Heart right ventricle (tissue), 16 donors: ENCODE measurements around the gene UACA. TPM values are rescaled to one million over a fixed set of nuclear protein-coding genes. Genes with fewer than 3 reads are reported as not detected.
A peak's percentile ranks its signal among the peaks of the same experiment; 100 is the strongest.

Experiments
- ATAC-seq, 8 donors: fragments of 200-7000 bp; cut with Tn5 transposase; one replicate each; pipeline ENCODE4 v1.9.1; 2020; ENCODE audit warnings: mild to moderate bottlenecking in 8 of 8, moderate library complexity in 8 of 8, moderate number of reproducible peaks in 1 of 8
- DNase-seq, 2 donors: peaks; one replicate each; pipeline ENCODE4 v3.0.0-alpha.2; 2020
- H3K27ac ChIP-seq, 10 donors: fragments of 200-600 bp; sonication (generic) in 2 of 10; one replicate each; pipeline versions ENCODE4 v1.5.0 to v1.8.0; 2020 to 2022; ENCODE audit warnings: mild to moderate bottlenecking in 3 of 10
- H3K27me3 ChIP-seq, 7 donors: fragments of 200-600 bp; one replicate each; pipeline ENCODE4 v1.8.0; 2021 to 2022; ENCODE audit warnings: mild to moderate bottlenecking in 2 of 7
- H3K36me3 ChIP-seq, 9 donors: fragments of 200-600 bp; sonication (generic) in 1 of 9; one replicate each; pipeline versions ENCODE4 v1.5.0 to v1.8.0; 2020 to 2022; ENCODE audit warnings: mild to moderate bottlenecking in 2 of 9
- H3K4me1 ChIP-seq, 9 donors: fragments of 200-600 bp; sonication (generic) in 1 of 9; one replicate each; pipeline versions ENCODE4 v1.5.0 to v1.8.0; 2020 to 2022; ENCODE audit warnings: mild to moderate bottlenecking in 4 of 9
- H3K4me3 ChIP-seq, 10 donors: fragments of 200-600 bp; sonication (generic) in 2 of 10; one replicate each; pipeline versions ENCODE4 v1.5.0 to v1.8.0; 2020 to 2022; ENCODE audit warnings: mild to moderate bottlenecking in 7 of 10, moderate library complexity in 2 of 10
- H3K9me3 ChIP-seq, 11 donors: fragments of 200-600 bp in 10 of 11; sonication (generic) in 2 of 11; one replicate each; pipeline versions ENCODE4 v1.5.0 to v1.8.0; 2013 to 2022; ENCODE audit warnings: mild to moderate bottlenecking in 2 of 11, control low read depth in 1 of 11, moderate library complexity in 1 of 11
- WGBS, 2 donors: extraction: QIAGEN DNeasy Blood & Tissue Kit; methylation state at CpG; one replicate each; pipeline ENCODE4 v1.1.7; 2013; ENCODE audit warnings: inconsistent platforms in 1 of 2; 5-methylcytosine and 5-hydroxymethylcytosine counted together
- intact Hi-C, 10 donors: fragments of 100-400 bp; cut with DNase I; formaldehyde crosslinking; loops; one replicate each; pipeline versions ENCODE4 v1.11.1 to v1.14.2; 2022
- polyA plus RNA-seq, 2 donors: library from polyadenylated mRNA; stranded (reverse); fragments of 200-250 nt; gene quantifications; one replicate each; pipeline ENCODE4 v1.2.3, GENCODE V29; 2013
- total RNA-seq, 10 donors: library from RNA; stranded (reverse); fragmentation: NEBNext Ultra II Directional in 3 of 10; extraction: Animal tissue kit (Norgen Biotek cat#: 25700) in 3 of 10; gene quantifications; one replicate each; pipeline versions ENCODE4 v1.2.1 to v1.2.4, GENCODE V29; 2021 to 2023
- TF ChIP-seq, protein P1 (sequence below), 9 donors: fragments of 200-600 bp; sonication (generic) in 2 of 9; IDR thresholded peaks; one replicate each; pipeline versions ENCODE4 v1.5.0 to v1.8.0; 2021 to 2022; ENCODE audit warnings: antibody characterized with exemption in 9 of 9, mild to moderate bottlenecking in 5 of 9, moderate library complexity in 1 of 9
- donor health status: Arrhythmogenic right ventricular cardiomyopathy.
- donor health status: ischemic (EF 13 %, LVEDD 7.1; RV severe dilation, severe dysfunction).
- donor health status: healthy with polysubstance abuse.
- donor health status: DM: no; HTN: yes; CAD: no.
- donor health status: DM: no; HTN: no; CAD: no.
- donor health status: ischemic (EF 25% LVEDD 6.9; RV normal size, moderate dysfunction).
- donor health status: ischemic (EF 25% LVEDD 5.7; RV mildly dilated, moderate dysfunction).
- donor health status: healthy.
- donor health status: DM: yes; HTN: yes; CAD: no.
- donor health status: Ischemic cardiomyopathy.
- donor health status: ischemic (EF 35%, LVEDD 5.7; RV mildly dilated, moderate dysfunction).
- donor health status: nonischemic (EF 11% LVEDD 7.7; RV severe dilation, severe dysfunction).
- donor health status: DM: yes; HTN: yes; CAD: no.
- donor health status: PGD.
- donor health status: ischemic (EF 29% LVEDD 5.4; RV normal size, mild dysfunction).
- donor health status: nonischemic (EF 23%, LVEDD 6.1; RV moderate dilation, normal function).

Gene UACA
- total and polyA plus RNA-seq, 12 donors = 14.2 to 75.4 (median 47.1) TPM

DNA sequence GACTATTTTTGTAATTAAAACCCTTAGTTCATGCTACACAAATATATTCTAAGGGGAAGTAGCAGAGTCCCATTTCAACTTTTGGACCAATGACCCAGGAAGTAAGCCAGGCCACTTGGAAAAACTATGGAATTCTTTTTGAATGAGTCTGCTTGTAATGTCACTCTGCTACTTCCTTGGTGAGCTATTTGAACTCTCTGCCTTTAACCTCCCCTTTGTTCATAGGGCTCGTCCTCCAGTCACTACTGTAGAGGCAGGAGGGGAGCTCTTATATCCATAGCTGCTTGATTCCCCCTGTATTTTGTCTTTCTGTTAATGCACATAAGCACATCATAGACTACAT lies 119.6 kb downstream of the UACA start:
- Histone ChIP-seq H3K4me1 (no peaks in the 10 kb centered on the region), H3K4me3 (no peak overlapping the region), H3K36me3 (no peaks in the 10 kb centered on the region), H3K27ac (no peak overlapping the region), H3K27me3 (no peaks in the 10 kb centered on the region), H3K9me3 (no peaks in the 10 kb centered on the region)
- no peak for ATAC-seq
- WGBS, 2 donors = 69 to 82% methylated on average over 1 of the region's 1 CpG
- intact Hi-C loops = no loop called here
- TF ChIP-seq, protein P1, sequence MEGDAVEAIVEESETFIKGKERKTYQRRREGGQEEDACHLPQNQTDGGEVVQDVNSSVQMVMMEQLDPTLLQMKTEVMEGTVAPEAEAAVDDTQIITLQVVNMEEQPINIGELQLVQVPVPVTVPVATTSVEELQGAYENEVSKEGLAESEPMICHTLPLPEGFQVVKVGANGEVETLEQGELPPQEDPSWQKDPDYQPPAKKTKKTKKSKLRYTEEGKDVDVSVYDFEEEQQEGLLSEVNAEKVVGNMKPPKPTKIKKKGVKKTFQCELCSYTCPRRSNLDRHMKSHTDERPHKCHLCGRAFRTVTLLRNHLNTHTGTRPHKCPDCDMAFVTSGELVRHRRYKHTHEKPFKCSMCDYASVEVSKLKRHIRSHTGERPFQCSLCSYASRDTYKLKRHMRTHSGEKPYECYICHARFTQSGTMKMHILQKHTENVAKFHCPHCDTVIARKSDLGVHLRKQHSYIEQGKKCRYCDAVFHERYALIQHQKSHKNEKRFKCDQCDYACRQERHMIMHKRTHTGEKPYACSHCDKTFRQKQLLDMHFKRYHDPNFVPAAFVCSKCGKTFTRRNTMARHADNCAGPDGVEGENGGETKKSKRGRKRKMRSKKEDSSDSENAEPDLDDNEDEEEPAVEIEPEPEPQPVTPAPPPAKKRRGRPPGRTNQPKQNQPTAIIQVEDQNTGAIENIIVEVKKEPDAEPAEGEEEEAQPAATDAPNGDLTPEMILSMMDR (IDR thresholded peaks at IDR 0.05) = no peak
- DNase-seq = no peak

GRCh38 chr15:70643106-70643782 lies 120.1 kb downstream of the UACA start:
- Histone ChIP-seq H3K4me1 (no peaks in the 10 kb centered on the region), H3K4me3 (no peak overlapping the region), H3K9me3 (no peaks in the 10 kb centered on the region), H3K27me3 (no peaks in the 10 kb centered on the region), H3K36me3 (no peaks in the 10 kb centered on the region), H3K27ac (no peak overlapping the region)
- intact Hi-C loops = no loop called here
- ATAC-seq = no peak
- DNase-seq = no peak
- TF ChIP-seq, protein P1 (IDR thresholded peaks at IDR 0.05) = no peak
- WGBS, 2 donors = 91 to 94% methylated on average over 8 of the region's 8 CpGs

GRCh38 chr15:70636540-70637165 lies 126.7 kb downstream of the UACA start:
- H3K27me3 ChIP-seq = no peaks in the 10 kb centered on the region
- TF ChIP-seq, protein P1 (IDR thresholded peaks at IDR 0.05) = peak in 6 of 9 donors; percentile 21 to 48 (median 30)

DNA sequence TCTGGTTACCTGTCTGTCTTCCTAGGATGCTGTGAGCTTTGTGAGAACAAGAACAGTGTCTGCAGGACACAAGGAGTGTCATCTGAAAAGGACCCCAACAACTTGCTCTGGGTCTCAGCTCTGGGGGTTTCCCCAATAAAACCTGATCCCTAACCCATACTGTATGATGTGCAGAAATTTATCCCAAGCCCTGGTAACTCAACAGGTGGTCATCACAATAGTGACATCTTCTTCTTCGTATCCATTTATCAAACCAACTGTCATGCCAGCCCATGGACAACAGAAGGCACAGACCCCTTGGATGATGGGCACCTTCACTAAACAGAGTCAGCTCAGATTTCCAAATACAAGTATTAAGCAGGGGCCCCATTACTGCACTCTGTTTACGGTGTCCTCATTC lies 127.5 kb downstream of the UACA start:
- no peak for ATAC-seq
- 94 to 100% methylated on average over 2 of the region's 2 CpGs for WGBS, 2 donors
- Histone ChIP-seq H3K27ac (no peak overlapping the region), H3K27me3 (no peaks in the 10 kb centered on the region), H3K4me1 (peaks cover 0 to 11% (median 4%) of the 10 kb centered on the region in 9 donors), H3K36me3 (no peaks in the 10 kb centered on the region), H3K9me3 (no peaks in the 10 kb centered on the region), H3K4me3 (no peak overlapping the region)
- intact Hi-C loops = loop anchor here in 3 of 10 donors (10.0 kb wide), 1 partner anchor 71 kb away; no protein-coding TSS in a partner anchor
- no peak for DNase-seq
- TF ChIP-seq, protein P1 (IDR thresholded peaks at IDR 0.05) = no peak

More at GRCh38 chr15:70636540-70637165, 126.7 kb downstream of the UACA start:
- DNase-seq (no peak), ATAC-seq (peak in 1 of 8 donors; percentile 51)
- H3K27ac ChIP-seq = no peak overlapping the region
- no peaks in the 10 kb centered on the region for H3K36me3 ChIP-seq
- no peak overlapping the region for H3K4me3 ChIP-seq
- peaks cover 0 to 11% (median 4%) of the 10 kb centered on the region in 9 donors for H3K4me1 ChIP-seq
- WGBS, 2 donors = 73 to 79% methylated on average over 5 of the region's 5 CpGs
- intact Hi-C loops = loop anchor here in 3 of 10 donors (10.0 kb wide), 1 partner anchor 72 kb away; no protein-coding TSS in a partner anchor
- H3K9me3 ChIP-seq = no peaks in the 10 kb centered on the region
